GM12874 (cell line): Measurements from ENCODE around the gene RAB3GAP1.

Experiments
- CTCF ChIP-seq: IDR thresholded peaks from 2 replicates; pipeline ENCODE4 v1.5.1; 2011; ENCODE audit warnings: low read depth, mild to moderate bottlenecking, control low read depth, low read length, moderate library complexity; ENCODE audit not compliant: insufficient read depth

The RAB3GAP1 gene

GRCh38 chr2:135021618-135022017 lies 30.5 kb upstream of the RAB3GAP1 start:
- no peak for TF ChIP-seq CTCF

DNA sequence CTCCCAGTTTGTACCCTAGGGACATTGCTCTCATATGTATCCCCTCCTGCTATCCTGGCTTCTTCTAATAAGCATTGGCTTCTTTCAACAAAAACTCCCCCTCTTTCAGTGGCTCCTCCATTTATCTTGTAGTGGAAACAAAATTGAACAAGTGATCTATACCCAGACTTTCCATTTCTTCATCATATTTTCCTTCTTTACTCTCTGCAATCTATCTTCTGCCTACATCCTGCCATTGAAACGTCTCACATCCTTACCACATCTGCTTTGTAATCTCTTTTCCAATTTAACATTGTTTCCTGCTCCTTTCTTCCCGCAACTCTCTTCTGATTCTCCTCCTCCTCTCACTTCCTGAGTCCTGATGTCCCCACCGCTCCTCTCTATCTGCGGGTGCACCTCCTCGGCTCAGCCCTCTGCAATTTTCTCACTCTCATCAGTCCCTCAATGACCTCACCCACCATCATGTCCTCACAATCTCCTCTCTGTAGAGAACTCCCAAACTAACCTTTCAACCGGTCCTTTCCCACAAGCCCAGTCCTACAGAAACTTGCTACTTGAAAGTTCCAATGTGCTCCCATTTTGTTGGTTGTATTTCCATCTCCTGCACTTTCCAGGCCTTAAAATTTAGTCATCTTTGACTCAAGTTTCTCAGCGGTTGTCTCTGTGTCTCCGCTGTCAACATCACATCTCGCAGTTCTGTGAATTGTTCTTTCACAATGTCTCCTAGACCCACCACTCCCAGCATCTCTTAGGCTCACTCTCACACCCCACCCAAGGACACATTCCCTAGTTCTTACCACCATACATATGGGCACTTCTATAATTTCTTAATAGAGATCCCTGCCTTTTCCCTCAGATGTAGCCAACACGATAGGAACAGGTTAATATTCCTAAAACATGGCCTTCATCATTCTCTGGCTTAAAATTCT lies 28.9 kb upstream of the RAB3GAP1 start:
- TF ChIP-seq CTCF, result no peak

- TF ChIP-seq CTCF, result no peak
These were observed 28.1 kb upstream of the RAB3GAP1 start for GRCh38 chr2:135023886-135024485.

DNA sequence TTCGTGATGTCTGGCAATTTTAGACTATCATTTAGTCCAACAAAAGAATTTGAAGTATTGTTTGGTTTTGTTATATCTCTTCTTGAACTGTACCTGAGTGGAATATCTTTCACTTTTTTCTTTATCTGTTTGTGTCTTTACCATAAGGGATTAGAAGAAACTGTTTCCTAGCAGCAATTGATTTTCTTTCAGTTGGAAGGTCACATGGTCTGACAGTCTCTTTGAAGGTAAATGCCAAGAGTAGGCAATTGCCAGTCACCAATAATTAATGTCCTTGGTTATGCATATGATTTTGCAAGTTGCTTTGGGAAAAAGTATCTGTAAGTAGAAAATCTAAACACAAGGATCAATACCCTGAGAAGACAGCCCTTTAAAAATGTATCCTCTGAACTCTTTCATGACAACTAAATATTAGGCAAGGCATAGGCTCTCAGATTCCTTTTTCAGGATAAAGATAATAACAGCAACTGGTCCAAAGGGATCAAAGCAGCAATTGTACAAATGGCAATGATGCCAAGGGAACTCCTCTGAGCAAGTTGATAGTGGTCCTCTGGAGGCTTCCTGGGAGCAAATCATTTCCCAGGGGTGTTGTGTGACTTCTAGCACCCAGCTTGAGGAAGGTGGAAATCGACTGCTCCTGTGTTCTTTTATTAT lies 22.5 kb upstream of the RAB3GAP1 start:
- TF ChIP-seq CTCF, result no peak

DNA sequence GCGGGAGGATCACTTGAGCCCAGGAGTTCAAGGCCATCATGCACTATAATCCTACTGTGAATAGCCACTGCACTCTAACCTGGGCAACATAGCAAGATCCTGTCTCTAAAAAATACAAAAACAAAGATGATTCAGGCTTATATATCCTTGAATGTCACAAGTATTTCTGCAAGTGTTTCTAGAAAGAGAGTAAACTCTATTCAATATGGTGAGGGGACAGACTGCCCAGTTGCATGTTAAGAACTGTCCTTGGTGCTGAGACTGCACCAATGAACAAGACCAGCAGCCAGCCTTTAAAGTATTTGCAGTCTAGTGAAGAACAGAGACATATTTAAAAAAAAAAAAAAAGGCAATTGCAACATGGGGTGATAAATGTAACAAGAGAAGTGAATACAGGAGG lies 21.3 kb upstream of the RAB3GAP1 start:
- no peak for TF ChIP-seq CTCF

GRCh38 chr2:135037831-135038230 lies 14.3 kb upstream of the RAB3GAP1 start:
- TF ChIP-seq CTCF, result no peak

- TF ChIP-seq CTCF, result peak; percentile 59; the same call in 1 of the 2 replicates
These were observed 8.7 kb upstream of the RAB3GAP1 start for GRCh38 chr2:135043345-135043744.
